Spleen (tissue), 7 donors: ENCODE results near the gene MEIOSIN.

ENCODE experiments used
- POLR2AphosphoS5 ChIP-seq, 3 donors: sonication (generic); formaldehyde crosslinking; IDR thresholded peaks; one replicate each; pipeline ENCODE4 v1.5.1; 2017; ENCODE audit warnings: antibody characterized with exemption in 3 of 3
- TF ChIP-seq, protein P1 (sequence below), 11 experiments: fragments of 200-600 bp in 7 of 11; fragments of 450-650 bp in 4 of 11; sonication (generic) in 4 of 11; IDR thresholded peaks in 8 of 11; conservative IDR thresholded peaks in 3 of 11; 1 replicate in 7 of 11; 2 replicates in 4 of 11; pipeline versions ENCODE4 v1.4.0 to v1.8.0; 2016 to 2021; ENCODE audit warnings: antibody characterized with exemption in 11 of 11, inconsistent platforms in 4 of 11, mild to moderate bottlenecking in 1 of 11
- donor health status: DM: no; HTN: no; CAD: no; lungs with moderate emphysema.
- donor health status: DM: no; HTN: no; CAD: no.
- donor health status: DM: no; HTN: no; CAD: no.

DNA sequence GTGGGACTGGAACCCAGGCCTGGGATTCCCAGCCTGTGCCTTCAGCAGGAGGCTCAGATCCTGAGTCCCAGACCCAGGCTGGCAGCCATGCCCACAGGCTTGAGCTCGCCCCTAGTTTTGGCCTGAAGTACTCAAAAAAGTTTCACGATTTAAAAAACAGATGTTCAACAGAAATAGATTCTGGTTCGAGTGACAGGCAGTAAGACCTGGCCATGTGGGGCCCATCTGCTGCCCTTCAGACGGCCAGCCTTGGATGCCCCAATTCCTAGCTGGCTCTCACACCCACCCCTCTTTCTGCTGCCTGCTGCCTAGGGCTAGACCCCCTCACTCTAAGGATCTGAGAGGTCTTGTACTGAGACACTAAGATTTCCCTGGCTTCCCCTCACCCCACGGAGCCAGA is 51.9 kb downstream of the MEIOSIN start:
- TF ChIP-seq, protein P1, sequence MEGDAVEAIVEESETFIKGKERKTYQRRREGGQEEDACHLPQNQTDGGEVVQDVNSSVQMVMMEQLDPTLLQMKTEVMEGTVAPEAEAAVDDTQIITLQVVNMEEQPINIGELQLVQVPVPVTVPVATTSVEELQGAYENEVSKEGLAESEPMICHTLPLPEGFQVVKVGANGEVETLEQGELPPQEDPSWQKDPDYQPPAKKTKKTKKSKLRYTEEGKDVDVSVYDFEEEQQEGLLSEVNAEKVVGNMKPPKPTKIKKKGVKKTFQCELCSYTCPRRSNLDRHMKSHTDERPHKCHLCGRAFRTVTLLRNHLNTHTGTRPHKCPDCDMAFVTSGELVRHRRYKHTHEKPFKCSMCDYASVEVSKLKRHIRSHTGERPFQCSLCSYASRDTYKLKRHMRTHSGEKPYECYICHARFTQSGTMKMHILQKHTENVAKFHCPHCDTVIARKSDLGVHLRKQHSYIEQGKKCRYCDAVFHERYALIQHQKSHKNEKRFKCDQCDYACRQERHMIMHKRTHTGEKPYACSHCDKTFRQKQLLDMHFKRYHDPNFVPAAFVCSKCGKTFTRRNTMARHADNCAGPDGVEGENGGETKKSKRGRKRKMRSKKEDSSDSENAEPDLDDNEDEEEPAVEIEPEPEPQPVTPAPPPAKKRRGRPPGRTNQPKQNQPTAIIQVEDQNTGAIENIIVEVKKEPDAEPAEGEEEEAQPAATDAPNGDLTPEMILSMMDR (IDR thresholded peaks at IDR 0.05 in 8 of 11, conservative IDR thresholded peaks at IDR 0.05 in 3 of 11) = no peak
- TF ChIP-seq POLR2AphosphoS5 (IDR thresholded peaks at IDR 0.05) = no peak
